AG08396 (cell line): ENCODE measurements around the gene B9D1.

ENCODE experiments used
- DNase-seq: peaks from one replicate; pipeline ENCODE4 v3.0.0; 2012; ENCODE audit warnings: low spot score, mixed read lengths

Gene B9D1

GRCh38 chr17:19318611-19319010 is 43.9 kb downstream of the B9D1 start:
- no peak for DNase-seq

GRCh38 chr17:19317359-19318095 is 45.0 kb downstream of the B9D1 start:
- DNase-seq = peak; percentile 57

GRCh38 chr17:19316761-19317358 is 45.7 kb downstream of the B9D1 start:
- DNase-seq = no peak

GRCh38 chr17:19315104-19315503 is 47.4 kb downstream of the B9D1 start:
- DNase-seq = no peak

- no peak for DNase-seq
Observed at GRCh38 chr17:19313746-19314651, 48.5 kb downstream of the B9D1 start.

GRCh38 chr17:19313066-19313745 is 49.3 kb downstream of the B9D1 start:
- DNase-seq = no peak

- no peak for DNase-seq
Observed at GRCh38 chr17:19312406-19312805, 50.1 kb downstream of the B9D1 start.

- no peak for DNase-seq
Observed at GRCh38 chr17:19311421-19312215, 50.9 kb downstream of the B9D1 start.

- DNase-seq = no peak
Observed at GRCh38 chr17:19311016-19311415, 51.5 kb downstream of the B9D1 start.

- DNase-seq = no peak
Observed at GRCh38 chr17:19310151-19310550, 52.4 kb downstream of the B9D1 start.

- DNase-seq = no peak
Observed at GRCh38 chr17:19309701-19310100, 52.8 kb downstream of the B9D1 start.

GRCh38 chr17:19308398-19308797 is 54.1 kb downstream of the B9D1 start:
- no peak for DNase-seq

- DNase-seq = no peak
Observed at GRCh38 chr17:19307521-19307920, 55.0 kb downstream of the B9D1 start.

GRCh38 chr17:19306160-19307111 is 56.1 kb downstream of the B9D1 start:
- DNase-seq = no peak

GRCh38 chr17:19305761-19306159 is 56.8 kb downstream of the B9D1 start:
- no peak for DNase-seq

- DNase-seq = no peak
Observed at GRCh38 chr17:19305256-19305655, 57.3 kb downstream of the B9D1 start.

GRCh38 chr17:19304751-19305150 is 57.8 kb downstream of the B9D1 start:
- DNase-seq = no peak

GRCh38 chr17:19304209-19304608 is 58.3 kb downstream of the B9D1 start:
- DNase-seq = no peak

GRCh38 chr17:19303367-19303776 is 59.2 kb downstream of the B9D1 start:
- no peak for DNase-seq

- DNase-seq = no peak
Observed at GRCh38 chr17:19302791-19303331, 59.7 kb downstream of the B9D1 start.
